OCI-LY7 (cell line): ENCODE measurements around the gene DGCR8. TPM values are rescaled to one million over a fixed set of nuclear protein-coding genes. Genes with fewer than 3 reads are reported as not detected.

Experiments
- BruUV-seq: library from RNA; stranded (reverse); fragments of 400-500 nt; replicated peaks from 2 replicates; lab custom pipeline; 2021; lab: Mats Ljungman, UMichigan
- CTCF ChIA-PET: fragments of 300-600 bp; sonication (Branson Sonifier 250); formaldehyde crosslinking; loops from one replicate; lab custom pipeline; 2022; ENCODE audit warnings: antibody characterized with exemption; ENCODE audit not compliant: unreplicated experiment; lab: Charles Lee
- POLR2A ChIA-PET: fragments of 300-600 bp; sonication (Branson Sonifier 250); formaldehyde crosslinking; loops from one replicate; lab custom pipeline; 2022; ENCODE audit warnings: antibody characterized with exemption; lab: Charles Lee
- DNase-seq: peaks from one replicate; pipeline ENCODE4 v3.0.0-alpha.2; 2015; ENCODE audit warnings: low spot score
- H2AFZ ChIP-seq: fragments of 200-600 bp; sonication (generic), shearing (Covaris generic); 2 replicates; pipeline ENCODE4 v1.6.1; 2014; ENCODE audit warnings: mild to moderate bottlenecking, antibody characterized with exemption, low read length, moderate library complexity
- H3K27ac ChIP-seq: fragments of 200-600 bp; sonication (generic); 2 replicates; pipeline ENCODE4 v1.5.1; 2014; ENCODE audit warnings: mixed run types, low read depth, mild to moderate bottlenecking, moderate library complexity, low read length, inconsistent platforms; ENCODE audit not compliant: poor library complexity, severe bottlenecking
- H3K36me3 ChIP-seq: fragments of 200-600 bp; sonication (generic); 2 replicates; pipeline ENCODE4 v1.6.1; 2014; ENCODE audit warnings: mild to moderate bottlenecking, antibody characterized with exemption, low read length, moderate library complexity, mixed read lengths; ENCODE audit not compliant: insufficient read depth
- H3K4me1 ChIP-seq: fragments of 200-600 bp; sonication (generic); 2 replicates; pipeline ENCODE4 v1.5.1; 2014; ENCODE audit warnings: mild to moderate bottlenecking, low read length; ENCODE audit not compliant: insufficient read depth, poor library complexity, severe bottlenecking
- H3K4me2 ChIP-seq: fragments of 200-600 bp; sonication (generic); 2 replicates; pipeline ENCODE4 v1.6.1; 2014; ENCODE audit warnings: mild to moderate bottlenecking, low read length
- H3K4me3 ChIP-seq: fragments of 200-600 bp; sonication (generic); 2 replicates; pipeline ENCODE4 v1.5.1; 2014; ENCODE audit warnings: mild to moderate bottlenecking, low read depth, low read length; ENCODE audit not compliant: poor library complexity, severe bottlenecking
- H3K79me2 ChIP-seq: fragments of 200-600 bp; sonication (generic); 2 replicates; pipeline ENCODE4 v1.6.1; 2016; ENCODE audit warnings: low read depth, mild to moderate bottlenecking, low read length, moderate library complexity, mixed read lengths; ENCODE audit not compliant: insufficient read depth
- H3K9me2 ChIP-seq: fragments of 200-600 bp; sonication (generic); 2 replicates; pipeline ENCODE4 v1.6.1; 2016; ENCODE audit warnings: mild to moderate bottlenecking, low read length, mixed read lengths; ENCODE audit not compliant: insufficient read depth
- H3K9me3 ChIP-seq: fragments of 200-600 bp; sonication (generic); 2 replicates; pipeline ENCODE4 v1.6.1; 2014; ENCODE audit warnings: mild to moderate bottlenecking, mixed run types, low read length, mixed read lengths
- H4K20me1 ChIP-seq: fragments of 200-600 bp; sonication (generic); 2 replicates; pipeline ENCODE4 v1.6.1; 2014; ENCODE audit warnings: mild to moderate bottlenecking, antibody characterized with exemption, low read length, moderate library complexity, mixed read lengths; ENCODE audit not compliant: insufficient read depth
- CTCF ChIP-seq: fragments of 200-600 bp; sonication (generic); conservative IDR thresholded peaks from 2 replicates; pipeline ENCODE4 v1.5.1; 2014; ENCODE audit warnings: mild to moderate bottlenecking, antibody characterized with exemption, low read length, moderate library complexity, mixed read lengths
- EZH2phosphoT487 ChIP-seq: fragments of 200-600 bp; sonication (generic); IDR thresholded peaks from 2 replicates; pipeline ENCODE4 v1.6.1; 2018; ENCODE audit warnings: low read depth, borderline replicate concordance, mild to moderate bottlenecking, mixed run types, antibody characterized with exemption, low read length, moderate library complexity, mixed read lengths
- intact Hi-C: fragments of 100-400 bp; cut with micrococcal nuclease; formaldehyde crosslinking; loops from one replicate; pipeline ENCODE4 v1.10.0; 2022; ENCODE audit not compliant: unreplicated experiment
- total RNA-seq, 2 experiments: library from RNA; depleted of rRNA in 1 of 2; stranded (reverse); fragments of >200 nt in 1 of 2; shearing (Covaris generic) in 1 of 2; gene quantifications; 2 replicates each; pipeline ENCODE4 v1.2.3, GENCODE V29; 2014 to 2022

Gene DGCR8
- total RNA-seq, 2 experiments from 2014 or later, result 49.5 to 68.2 TPM

GRCh38 chr22:20055144-20055543 lies 24.9 kb upstream of the DGCR8 start:
- ChIA-PET POLR2A (no interaction called here), CTCF (no interaction called here)
- Histone ChIP-seq H3K9me2 (no peaks in the 10 kb centered on the region), H3K27ac (no peak overlapping the region), H3K9me3 (no peaks in the 10 kb centered on the region), H2AFZ (no peak overlapping the region), H3K4me1 (no peaks in the 10 kb centered on the region), H3K79me2 (no peaks in the 10 kb centered on the region), H3K4me3 (no peak overlapping the region), H3K4me2 (no peak overlapping the region), H3K36me3 (peaks cover 8% of the 10 kb centered on the region; the same call in 1 of the 2 replicates), H4K20me1 (no peaks in the 10 kb centered on the region)
- no TSS peak for BruUV-seq
- TF ChIP-seq CTCF (no peak), EZH2phosphoT487 (no peak)
- intact Hi-C loops, result no loop called here
- no peak for DNase-seq

GRCh38 chr22:20055654-20056053 lies 24.4 kb upstream of the DGCR8 start:
- ChIA-PET POLR2A (no interaction called here), CTCF (no interaction called here)
- Histone ChIP-seq H3K79me2 (no peaks in the 10 kb centered on the region), H3K9me3 (no peaks in the 10 kb centered on the region), H3K27ac (no peak overlapping the region), H3K4me2 (no peak overlapping the region), H2AFZ (no peak overlapping the region), H4K20me1 (no peaks in the 10 kb centered on the region), H3K4me1 (no peaks in the 10 kb centered on the region), H3K36me3 (peaks cover 11% of the 10 kb centered on the region; the same call in 1 of the 2 replicates), H3K9me2 (no peaks in the 10 kb centered on the region), H3K4me3 (no peak overlapping the region)
- no TSS peak for BruUV-seq
- no peak for DNase-seq
- intact Hi-C loops, result no loop called here
- TF ChIP-seq EZH2phosphoT487 (no peak), CTCF (no peak)

GRCh38 chr22:20056161-20056560 lies 23.9 kb upstream of the DGCR8 start:
- CTCF ChIA-PET, result no interaction called here

More at GRCh38 chr22:20056161-20056560, 23.9 kb upstream of the DGCR8 start:
- Histone ChIP-seq H3K9me2 (no peaks in the 10 kb centered on the region), H3K27ac (no peak overlapping the region), H4K20me1 (no peaks in the 10 kb centered on the region), H3K79me2 (no peaks in the 10 kb centered on the region), H3K4me1 (no peaks in the 10 kb centered on the region), H3K9me3 (no peaks in the 10 kb centered on the region), H3K36me3 (peaks cover 11% of the 10 kb centered on the region; the same call in 1 of the 2 replicates), H2AFZ (no peak overlapping the region), H3K4me2 (no peak overlapping the region), H3K4me3 (no peak overlapping the region)
- POLR2A ChIA-PET, result no interaction called here
- BruUV-seq, result no TSS peak
- TF ChIP-seq CTCF (no peak), EZH2phosphoT487 (no peak)
- intact Hi-C loops, result no loop called here
- DNase-seq, result no peak
